ENCODE results near the gene TBCA.

TBCA gene

GRCh38 chr5:77642738-77643653 is 133.1 kb downstream of the TBCA start:
- TF ChIP-seq CTCF (conservative IDR thresholded peaks at IDR 0.05) (no peak), ZFX (IDR thresholded peaks at IDR 0.05) (no peak)
- H3K27ac ChIP-seq, result no peak overlapping the region

GRCh38 chr5:77641963-77642737 is 134.0 kb downstream of the TBCA start:
- TF ChIP-seq CTCF (conservative IDR thresholded peaks at IDR 0.05) (no peak), ZFX (IDR thresholded peaks at IDR 0.05) (no peak)

GRCh38 chr5:77641397-77641943 is 134.7 kb downstream of the TBCA start:
- no peak for TF ChIP-seq ZFX (IDR thresholded peaks at IDR 0.05)
- TF ChIP-seq CTCF (conservative IDR thresholded peaks at IDR 0.05), result no peak
- H3K27ac ChIP-seq, result no peak overlapping the region

More at GRCh38 chr5:77641963-77642737, 134.0 kb downstream of the TBCA start:
- H3K27ac ChIP-seq, result no peak overlapping the region

All from C4-2B (cell line).